HCT116 (cell line): ENCODE results near the gene DRC7. TPM values are rescaled to one million over a fixed set of nuclear protein-coding genes. Genes with fewer than 3 reads are reported as not detected.

Experiments
- ATAC-seq: fragments of 200-7000 bp; cut with Tn5 transposase; 2 replicates; pipeline ENCODE4 v1.9.1; 2020; ENCODE audit warnings: mild to moderate bottlenecking, moderate library complexity
- BruUV-seq: library from RNA; stranded (reverse); fragments of 400-500 nt; replicated peaks from 2 replicates; lab custom pipeline; 2021; lab: Mats Ljungman, UMichigan
- CTCF ChIA-PET: fragments of 300-600 bp; sonication (Branson Sonifier 250); formaldehyde crosslinking; loops from one replicate; lab custom pipeline; 2021; ENCODE audit warnings: antibody characterized with exemption; lab: Charles Lee
- POLR2A ChIA-PET: fragments of 300-600, 350-600 bp; sonication (Branson Sonifier 250); formaldehyde crosslinking; loops from one replicate; lab custom pipeline; 2021; ENCODE audit warnings: antibody characterized with exemption; lab: Charles Lee
- RAD21 ChIA-PET, 2 experiments: fragments of 300-600 bp; sonication (Branson Sonifier 250); formaldehyde crosslinking; loops; one replicate each; lab custom pipeline; 2023; ENCODE audit warnings: low total read pairs in 2 of 2; ENCODE audit not compliant: uncharacterized antibody in 2 of 2, unreplicated experiment in 2 of 2, low non-redundant PET in 1 of 2; lab: Charles Lee
- DNase-seq: peaks from one replicate; pipeline ENCODE4 v3.0.0-alpha.2; 2010; ENCODE audit warnings: low read depth, low spot score
- H2AFZ ChIP-seq: fragments of 200-600 bp; shearing (Covaris generic), sonication (generic); 2 replicates; pipeline ENCODE4 v1.6.1; 2017; ENCODE audit warnings: low read depth, mixed run types, mixed read lengths, antibody characterized with exemption, low read length; ENCODE audit not compliant: poor library complexity, severe bottlenecking
- H3K27ac ChIP-seq: 2 replicates; pipeline ENCODE4 v1.5.1; 2012; ENCODE audit warnings: low read depth, low read length
- H3K27me3 ChIP-seq: fragments of 200-600 bp; sonication (generic); 2 replicates; pipeline ENCODE4 v1.6.1; 2016; ENCODE audit warnings: mixed run types, low read length, mixed read lengths; ENCODE audit not compliant: insufficient read depth
- H3K36me3 ChIP-seq, 2 experiments: fragments of 200-500 bp in 1 of 2; fragments of 200-600 bp in 1 of 2; sonication (Bioruptor generic) in 1 of 2; sonication (generic) in 1 of 2; 2 replicates each; pipeline versions ENCODE4 v1.5.1 to v1.6.1; 2014 to 2016; ENCODE audit warnings: low read length in 2 of 2, inconsistent platforms in 1 of 2, mixed read lengths in 1 of 2, mixed run types in 1 of 2; ENCODE audit not compliant: insufficient read depth in 2 of 2, control insufficient read depth in 1 of 2
- H3K4me1 ChIP-seq, 2 experiments: fragments of 200-600 bp in 1 of 2; sonication (generic) in 1 of 2; 2 replicates each; pipeline versions ENCODE4 v1.5.1 to v1.6.1; 2012 to 2017; ENCODE audit warnings: low read length in 2 of 2, inconsistent platforms in 1 of 2, mild to moderate bottlenecking in 1 of 2, mixed read lengths in 1 of 2, mixed run types in 1 of 2, moderate library complexity in 1 of 2; ENCODE audit not compliant: insufficient read depth in 2 of 2, control insufficient read depth in 1 of 2
- H3K4me2 ChIP-seq: fragments of 200-600 bp; sonication (generic); 2 replicates; pipeline ENCODE4 v1.6.1; 2017; ENCODE audit warnings: mixed run types, low read length, mixed read lengths
- H3K4me3 ChIP-seq, 2 experiments: fragments of 200-600 bp in 1 of 2; sonication (generic) in 1 of 2; replicated peaks in 1 of 2; 2 replicates each; pipeline ENCODE4 v1.5.1; 2011 to 2016; ENCODE audit warnings: low read length in 2 of 2, control low read depth in 1 of 2, low read depth in 1 of 2, mild to moderate bottlenecking in 1 of 2, mixed read lengths in 1 of 2, mixed run types in 1 of 2
- H3K79me2 ChIP-seq: fragments of 200-600 bp; sonication (generic); 2 replicates; pipeline ENCODE4 v1.6.1; 2017; ENCODE audit warnings: mild to moderate bottlenecking, mixed run types, low read length, moderate library complexity, mixed read lengths; ENCODE audit not compliant: insufficient read depth
- H3K9ac ChIP-seq: fragments of 200-600 bp; sonication (generic); 2 replicates; pipeline ENCODE4 v1.6.1; 2016; ENCODE audit warnings: low read length, mixed read lengths
- H3K9me2 ChIP-seq: fragments of 200-600 bp; sonication (generic), shearing (Covaris generic); 2 replicates; pipeline ENCODE4 v1.6.1; 2017; ENCODE audit warnings: mixed run types, mild to moderate bottlenecking, moderate library complexity; ENCODE audit not compliant: insufficient read depth
- H3K9me3 ChIP-seq, 2 experiments: fragments of 200-500 bp in 1 of 2; fragments of 200-600 bp in 1 of 2; sonication (Bioruptor generic) in 1 of 2; sonication (generic) in 1 of 2; 2 replicates each; pipeline ENCODE4 v1.6.1; 2014 to 2017; ENCODE audit warnings: low read length in 2 of 2, mixed read lengths in 2 of 2, inconsistent platforms in 1 of 2, low read depth in 1 of 2, mild to moderate bottlenecking in 1 of 2, mixed run types in 1 of 2, moderate library complexity in 1 of 2; ENCODE audit not compliant: control insufficient read depth in 1 of 2, insufficient read depth in 1 of 2
- H4K20me1 ChIP-seq: fragments of 200-600 bp; sonication (generic), shearing (Covaris generic); 2 replicates; pipeline ENCODE4 v1.6.1; 2017; ENCODE audit warnings: mixed run types, mild to moderate bottlenecking, moderate library complexity; ENCODE audit not compliant: insufficient read depth
- CEBPB ChIP-seq: IDR thresholded peaks from 2 replicates; pipeline ENCODE4 v1.6.1; 2012; ENCODE audit warnings: low read depth
- CTCF ChIP-seq, 3 experiments: fragments of 200-600 bp in 1 of 3; sonication (generic) in 1 of 3; IDR thresholded peaks in 2 of 3; conservative IDR thresholded peaks in 1 of 3; 2 replicates each; pipeline ENCODE4 v1.5.1; 2012 to 2017; ENCODE audit warnings: low read depth in 2 of 3, low read length in 2 of 3, antibody characterized with exemption in 1 of 3, borderline replicate concordance in 1 of 3, control low read depth in 1 of 3, mild to moderate bottlenecking in 1 of 3, mixed read lengths in 1 of 3, mixed run types in 1 of 3, moderate library complexity in 1 of 3; ENCODE audit not compliant: insufficient read depth in 1 of 3
- FOSL1 ChIP-seq: IDR thresholded peaks from 2 replicates; pipeline ENCODE4 v1.6.1; 2012; ENCODE audit warnings: low read depth
- MAX ChIP-seq: IDR thresholded peaks from 2 replicates; pipeline ENCODE4 v1.6.1; 2012
- POLR2AphosphoS5 ChIP-seq: IDR thresholded peaks from 2 replicates; pipeline ENCODE4 v1.6.1; 2011; ENCODE audit warnings: mild to moderate bottlenecking, low read depth, low read length, moderate library complexity
- SIN3A ChIP-seq: IDR thresholded peaks from 2 replicates; pipeline ENCODE4 v1.6.1; 2012; ENCODE audit warnings: low read depth
- SP1 ChIP-seq: IDR thresholded peaks from 2 replicates; pipeline ENCODE4 v1.6.1; 2012; ENCODE audit warnings: low read depth
- intact Hi-C: fragments of 100-400 bp; cut with micrococcal nuclease; formaldehyde crosslinking; loops from 2 replicates; pipeline ENCODE4 v1.10.0; 2022
- total RNA-seq: library from RNA; stranded (reverse); gene quantifications from one replicate; pipeline ENCODE4 v1.2.1, GENCODE V29; 2021; ENCODE audit not compliant: unreplicated experiment
- TF ChIP-seq, protein P1 (sequence below): IDR thresholded peaks from 2 replicates; pipeline ENCODE4 v1.6.1; 2012

Gene DRC7
- total RNA-seq, 1 experiment from 2014 or later = 0.91 TPM

GRCh38 chr16:57652695-57653471 lies 41.7 kb upstream of the DRC7 start:
- Histone ChIP-seq H3K9me2 (no peaks in the 10 kb centered on the region), H3K36me3 (no peaks in the 10 kb centered on the region), H3K79me2 (no peaks in the 10 kb centered on the region), H3K27ac (no peak overlapping the region), H3K27me3 (no peaks in the 10 kb centered on the region), H3K9me3 (no peaks in the 10 kb centered on the region), H3K4me1 (peaks cover 0 to 3% of the 10 kb centered on the region in 2 experiments; a peak in 1 of 4 replicates), H4K20me1 (no peaks in the 10 kb centered on the region), H3K9ac (no peak overlapping the region), H3K4me3 (no peak overlapping the region), H3K4me2 (no peak overlapping the region), H2AFZ (no peak overlapping the region)
- DNase-seq (no peak), ATAC-seq (no peak)
- ChIA-PET CTCF (no interaction called here), POLR2A (no interaction called here), RAD21 (no interaction called here)
- BruUV-seq = no TSS peak
- intact Hi-C loops = no loop called here
- TF ChIP-seq MAX = no peak
- TF ChIP-seq, protein P1, sequence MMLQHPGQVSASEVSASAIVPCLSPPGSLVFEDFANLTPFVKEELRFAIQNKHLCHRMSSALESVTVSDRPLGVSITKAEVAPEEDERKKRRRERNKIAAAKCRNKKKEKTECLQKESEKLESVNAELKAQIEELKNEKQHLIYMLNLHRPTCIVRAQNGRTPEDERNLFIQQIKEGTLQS = no peak
- no peak for TF ChIP-seq SIN3A
- TF ChIP-seq CEBPB = no peak
- TF ChIP-seq CTCF (IDR thresholded peaks at IDR 0.05 in 2 of 3, conservative IDR thresholded peaks at IDR 0.05 in 1 of 3; ENCODE audit: borderline replicate concordance in 1 of 3, insufficient read depth in 1 of 3, low read depth in 2 of 3, low read length in 2 of 3) = no peak
- TF ChIP-seq POLR2AphosphoS5 = no peak
- no peak for TF ChIP-seq SP1
- TF ChIP-seq FOSL1 = no peak
